Left ventricle myocardium inferior (tissue), 1 donor: ENCODE measurements around the gene ZNF74. TPM values are rescaled to one million over a fixed set of nuclear protein-coding genes. Genes with fewer than 3 reads are reported as not detected.

Experiments used
- DNase-seq: peaks from one replicate; pipeline ENCODE4 v3.0.0-alpha.2; 2020
- H3K27ac ChIP-seq: fragments of 200-600 bp; replicated peaks from 2 replicates; pipeline ENCODE4 v1.8.0; 2021
- H3K27me3 ChIP-seq: fragments of 200-600 bp; 2 replicates; pipeline ENCODE4 v1.8.0; 2021; ENCODE audit warnings: low read depth
- H3K36me3 ChIP-seq: fragments of 200-600 bp; 2 replicates; pipeline ENCODE4 v1.8.0; 2021
- H3K4me1 ChIP-seq: fragments of 200-600 bp; 2 replicates; pipeline ENCODE4 v1.8.0; 2021
- H3K4me3 ChIP-seq: fragments of 200-600 bp; 2 replicates; pipeline ENCODE4 v1.8.0; 2021; ENCODE audit warnings: mild to moderate bottlenecking, moderate library complexity
- H3K9me3 ChIP-seq: fragments of 200-600 bp; replicated peaks from 2 replicates; pipeline ENCODE4 v1.8.0; 2021
- intact Hi-C: fragments of 100-400 bp; cut with micrococcal nuclease; formaldehyde crosslinking; loops from one replicate; pipeline ENCODE4 v1.11.0; 2022
- total RNA-seq: library from RNA; stranded (reverse); fragmentation: NEBNext Ultra II Directional; extraction: Animal tissue kit (Norgen Biotek cat#: 25700); gene quantifications from one replicate; pipeline ENCODE4 v1.2.1, GENCODE V29; 2021
- TF ChIP-seq, protein P1 (sequence below): fragments of 200-600 bp; IDR thresholded peaks from 2 replicates; pipeline ENCODE4 v1.8.0; 2021; ENCODE audit warnings: antibody characterized with exemption, mild to moderate bottlenecking, borderline replicate concordance
- donor health status: DM: no; HTN: yes; CAD: no; lungs with severe emphysema.

Gene ZNF74
- total RNA-seq, 1 donor from 2014 or later: 5.0 TPM

DNA sequence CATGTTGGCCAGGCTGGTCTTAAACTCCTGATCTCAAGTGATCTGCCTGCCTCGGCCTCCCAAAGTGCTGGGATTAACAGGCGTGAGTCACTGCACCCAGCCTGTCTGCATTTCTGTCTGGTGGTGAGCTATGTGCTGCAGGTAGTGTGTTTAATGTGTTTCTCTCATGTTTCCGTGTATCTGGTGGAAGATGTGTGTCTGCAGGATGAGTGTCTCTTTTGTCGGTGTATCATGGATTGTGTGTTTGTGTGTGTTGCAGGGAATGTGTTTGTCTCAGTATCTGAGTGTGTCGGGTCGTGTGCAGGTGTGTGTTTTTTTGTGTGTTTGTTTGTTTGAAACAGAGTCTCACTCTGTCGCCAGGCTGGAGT lies 27.5 kb downstream of the ZNF74 start:
- H3K27ac ChIP-seq: no peak overlapping the region
- H3K27me3 ChIP-seq: no peaks in the 10 kb centered on the region
- intact Hi-C loops: no loop called here
- DNase-seq: no peak
- TF ChIP-seq, protein P1, sequence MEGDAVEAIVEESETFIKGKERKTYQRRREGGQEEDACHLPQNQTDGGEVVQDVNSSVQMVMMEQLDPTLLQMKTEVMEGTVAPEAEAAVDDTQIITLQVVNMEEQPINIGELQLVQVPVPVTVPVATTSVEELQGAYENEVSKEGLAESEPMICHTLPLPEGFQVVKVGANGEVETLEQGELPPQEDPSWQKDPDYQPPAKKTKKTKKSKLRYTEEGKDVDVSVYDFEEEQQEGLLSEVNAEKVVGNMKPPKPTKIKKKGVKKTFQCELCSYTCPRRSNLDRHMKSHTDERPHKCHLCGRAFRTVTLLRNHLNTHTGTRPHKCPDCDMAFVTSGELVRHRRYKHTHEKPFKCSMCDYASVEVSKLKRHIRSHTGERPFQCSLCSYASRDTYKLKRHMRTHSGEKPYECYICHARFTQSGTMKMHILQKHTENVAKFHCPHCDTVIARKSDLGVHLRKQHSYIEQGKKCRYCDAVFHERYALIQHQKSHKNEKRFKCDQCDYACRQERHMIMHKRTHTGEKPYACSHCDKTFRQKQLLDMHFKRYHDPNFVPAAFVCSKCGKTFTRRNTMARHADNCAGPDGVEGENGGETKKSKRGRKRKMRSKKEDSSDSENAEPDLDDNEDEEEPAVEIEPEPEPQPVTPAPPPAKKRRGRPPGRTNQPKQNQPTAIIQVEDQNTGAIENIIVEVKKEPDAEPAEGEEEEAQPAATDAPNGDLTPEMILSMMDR: no peak
- peaks cover 41% of the 10 kb centered on the region for H3K4me1 ChIP-seq
- H3K9me3 ChIP-seq: no peaks in the 10 kb centered on the region
- no peaks in the 10 kb centered on the region for H3K36me3 ChIP-seq
- H3K4me3 ChIP-seq: no peak overlapping the region

DNA sequence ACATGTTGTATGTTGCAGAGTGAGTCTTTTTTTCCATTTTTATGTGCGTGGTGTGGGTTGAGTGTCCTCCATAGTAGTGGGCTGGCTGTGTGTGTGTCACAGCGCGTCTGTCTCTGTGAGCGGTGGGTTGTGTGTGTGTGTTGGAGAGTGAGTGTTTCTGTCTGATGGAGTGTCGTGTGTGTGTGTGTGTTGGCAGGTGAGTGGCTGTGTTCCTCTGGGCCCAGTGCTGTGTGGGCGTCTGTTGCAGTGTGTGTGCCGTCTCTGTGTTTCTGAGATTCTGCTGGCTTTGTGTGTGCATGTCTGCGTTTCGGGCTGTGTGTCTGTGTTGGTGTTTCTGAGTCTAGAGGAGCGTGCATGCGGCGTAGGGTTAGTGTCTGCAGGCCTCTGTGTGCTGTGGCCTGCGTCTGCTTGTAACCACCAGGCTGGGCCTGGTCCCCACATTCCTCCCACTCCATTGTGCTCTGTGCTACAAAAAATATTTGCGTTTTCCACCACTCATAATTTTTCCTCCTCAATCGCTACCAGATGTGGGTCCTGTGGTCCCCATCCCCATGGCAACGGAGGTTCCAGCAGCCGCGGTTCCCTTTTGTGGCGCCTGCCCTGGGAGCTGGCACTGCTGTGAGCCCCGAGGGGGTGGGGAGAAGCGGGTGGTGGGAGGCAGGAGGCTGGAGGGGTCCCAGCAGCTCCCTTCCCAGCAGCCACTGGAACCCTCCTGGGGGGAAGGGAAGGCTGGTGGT lies 28.5 kb downstream of the ZNF74 start:
- Histone ChIP-seq H3K4me1 (peaks cover 41% of the 10 kb centered on the region), H3K36me3 (no peaks in the 10 kb centered on the region), H3K4me3 (no peak overlapping the region), H3K27ac (no peak overlapping the region), H3K27me3 (no peaks in the 10 kb centered on the region), H3K9me3 (no peaks in the 10 kb centered on the region)
- intact Hi-C loops: no loop called here
- DNase-seq: no peak
- TF ChIP-seq, protein P1: no peak

DNA sequence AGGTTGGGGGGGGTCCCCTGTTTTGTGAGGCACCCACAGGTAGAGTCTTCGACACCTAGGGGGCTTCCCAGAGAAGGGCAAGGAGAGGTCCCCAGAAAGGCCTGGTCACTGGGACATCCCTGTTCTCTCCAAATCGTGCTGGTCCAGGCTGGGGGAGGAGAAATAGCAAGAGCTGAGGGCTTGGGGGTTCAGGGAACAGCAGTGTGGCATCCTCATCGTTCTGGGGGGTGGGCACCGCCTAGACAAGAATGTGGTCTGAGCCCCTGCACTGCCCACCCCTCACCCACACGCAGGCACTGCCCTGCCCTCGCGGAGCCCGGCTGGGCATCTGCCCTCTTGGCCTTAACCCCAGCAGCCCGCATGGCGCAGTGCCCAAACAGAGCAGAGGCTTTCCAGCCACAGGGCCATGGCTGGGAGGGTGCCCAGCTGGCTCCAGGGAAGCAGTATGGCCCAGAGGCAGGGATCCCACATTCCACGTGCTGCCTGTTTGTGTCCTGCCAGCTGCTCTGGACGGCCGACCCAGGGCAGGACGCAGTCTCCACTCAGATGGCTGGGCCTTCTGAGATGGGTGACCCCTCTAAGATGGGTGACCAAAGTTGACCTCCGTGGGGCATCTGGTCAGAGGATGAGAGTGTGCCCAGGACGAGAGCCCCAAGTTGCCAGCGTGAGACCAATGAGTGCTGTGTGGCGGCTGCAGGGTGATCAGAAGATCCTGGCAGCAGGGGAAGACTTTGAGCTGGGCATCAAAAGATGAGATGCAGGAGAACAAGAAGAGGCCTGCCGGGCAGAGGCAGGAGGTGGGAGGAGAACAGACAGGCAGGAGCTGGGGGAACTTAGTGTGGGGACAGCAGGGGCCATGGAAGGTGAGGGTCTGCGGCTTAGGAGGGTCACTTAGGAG lies 29.3 kb downstream of the ZNF74 start:
- DNase-seq: peak; percentile 80
- Histone ChIP-seq H3K9me3 (no peaks in the 10 kb centered on the region), H3K27ac (peak overlapping the region; percentile 69), H3K4me3 (no peak overlapping the region), H3K4me1 (peaks cover 41% of the 10 kb centered on the region), H3K36me3 (no peaks in the 10 kb centered on the region), H3K27me3 (no peaks in the 10 kb centered on the region)
- TF ChIP-seq, protein P1: no peak
- intact Hi-C loops: no loop called here

DNA sequence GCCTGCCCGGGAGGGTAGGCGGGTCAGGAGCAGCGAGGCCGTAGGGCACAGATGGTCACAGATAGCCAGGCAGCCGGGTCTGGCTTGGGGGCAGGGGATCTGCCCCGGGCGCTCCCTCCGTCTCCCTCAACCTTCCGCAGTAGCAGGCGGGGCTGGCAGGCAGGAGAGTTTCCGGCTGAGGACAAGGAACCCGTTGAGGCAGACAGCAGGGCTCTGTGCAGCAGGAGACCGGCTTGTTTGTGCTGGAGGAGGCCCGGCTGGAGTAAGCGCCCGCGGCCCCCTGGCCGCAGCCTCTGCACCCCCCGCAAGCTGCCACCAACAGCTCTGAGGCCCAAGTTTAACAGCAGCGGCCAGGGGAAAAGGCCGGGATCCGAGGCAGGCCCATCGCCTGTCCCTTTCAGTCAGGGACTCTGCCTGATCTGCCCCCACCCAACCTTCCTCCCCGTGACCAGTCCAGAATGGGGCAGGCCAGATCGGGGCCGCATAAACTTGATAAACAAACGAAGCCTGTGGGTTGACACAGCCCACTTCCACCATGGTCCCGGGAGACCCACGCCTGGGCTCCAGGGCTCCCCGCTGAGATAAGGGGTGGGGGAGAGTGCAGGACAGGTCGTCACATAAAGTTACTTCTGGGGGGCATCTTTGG lies 30.1 kb downstream of the ZNF74 start:
- intact Hi-C loops: no loop called here
- peak overlapping the region; percentile 69 for H3K27ac ChIP-seq
- no peaks in the 10 kb centered on the region for H3K9me3 ChIP-seq
- H3K36me3 ChIP-seq: peaks cover 7% of the 10 kb centered on the region
- no peaks in the 10 kb centered on the region for H3K27me3 ChIP-seq
- no peak for DNase-seq
- peak overlapping the region; percentile 38 for H3K4me3 ChIP-seq
- H3K4me1 ChIP-seq: peaks cover 37% of the 10 kb centered on the region
- TF ChIP-seq, protein P1: no peak

DNA sequence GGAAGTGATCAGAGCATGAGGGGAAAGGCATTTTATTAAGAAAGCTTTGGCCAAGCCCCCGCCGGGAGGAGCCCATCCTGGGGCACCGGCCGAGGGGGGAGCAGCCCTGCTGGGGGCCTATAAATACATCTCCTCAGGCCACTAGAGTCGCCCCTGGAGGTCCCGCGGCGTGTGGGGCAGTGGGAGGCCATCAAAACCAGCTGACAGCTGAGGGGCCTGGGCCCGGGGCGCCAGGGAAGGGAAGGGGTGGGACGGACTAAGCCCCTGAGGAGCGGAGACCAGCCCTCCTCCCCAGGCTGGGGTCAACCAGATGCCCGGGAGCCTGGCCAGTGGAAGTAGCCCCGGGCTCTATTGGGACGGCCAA lies 30.6 kb downstream of the ZNF74 start:
- Histone ChIP-seq H3K27ac (peak overlapping the region; percentile 69), H3K36me3 (peaks cover 13% of the 10 kb centered on the region), H3K9me3 (no peaks in the 10 kb centered on the region), H3K27me3 (no peaks in the 10 kb centered on the region), H3K4me1 (peaks cover 41% of the 10 kb centered on the region), H3K4me3 (peak overlapping the region; percentile 38)
- intact Hi-C loops: no loop called here
- TF ChIP-seq, protein P1: no peak
- DNase-seq: no peak
